HEK293 (cell line): Measurements from ENCODE around the gene CEMIP2.

Experiments used
- AEBP2 ChIP-seq: fragments of 450-650 bp; formaldehyde crosslinking; IDR thresholded peaks from 2 replicates; pipeline ENCODE4 v1.5.1; 2016; ENCODE audit warnings: missing biosample characterization, missing genetic modification characterization, borderline replicate concordance
- BCL6B ChIP-seq: fragments of 450-650 bp; formaldehyde crosslinking; IDR thresholded peaks from 2 replicates; pipeline ENCODE4 v1.5.1; 2017; ENCODE audit warnings: missing biosample characterization, missing genetic modification characterization
- YY1 ChIP-seq: fragments of 450-650 bp; formaldehyde crosslinking; IDR thresholded peaks from 2 replicates; pipeline ENCODE4 v1.5.1; 2018; ENCODE audit warnings: missing biosample characterization, missing genetic modification characterization
- ZBTB44 ChIP-seq: fragments of 450-650 bp; IDR thresholded peaks from 2 replicates; pipeline ENCODE4 v1.5.1; 2018; ENCODE audit warnings: missing biosample characterization, mild to moderate bottlenecking, missing genetic modification characterization
- ZNF16 ChIP-seq: fragments of 450-650 bp; formaldehyde crosslinking; IDR thresholded peaks from 2 replicates; pipeline ENCODE4 v1.5.1; 2016; ENCODE audit warnings: low read depth, missing biosample characterization, missing genetic modification characterization
- TF ChIP-seq, protein P1 (sequence below): fragments of 450-650 bp; formaldehyde crosslinking; IDR thresholded peaks from 2 replicates; pipeline ENCODE4 v1.5.1; 2016; ENCODE audit warnings: missing biosample characterization, missing genetic modification characterization
- TF ChIP-seq, protein P2 (sequence below): fragments of 450-650 bp; formaldehyde crosslinking; IDR thresholded peaks from 2 replicates; pipeline ENCODE4 v1.5.1; 2016; ENCODE audit warnings: missing biosample characterization, missing genetic modification characterization

DNA sequence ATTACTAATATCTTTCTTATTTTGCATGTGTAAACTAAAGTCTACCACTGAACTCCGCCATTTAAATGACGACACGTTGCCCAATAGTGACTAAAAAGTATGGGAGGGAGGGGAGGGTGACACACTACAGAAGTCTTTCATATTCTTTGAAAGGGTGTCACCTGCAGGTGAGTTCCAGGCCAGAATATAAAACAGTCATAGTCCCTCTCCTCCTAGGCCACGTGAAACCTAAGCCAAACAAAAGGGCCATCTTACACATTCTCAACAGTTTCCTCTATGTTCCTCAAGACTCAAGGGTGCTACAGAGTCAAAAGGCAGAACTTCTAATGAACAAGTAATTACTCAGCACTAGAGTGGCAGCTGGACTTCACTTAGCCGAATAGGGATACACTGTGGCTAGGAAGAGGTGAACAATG is 6.4 kb downstream of the CEMIP2 start:
- TF ChIP-seq, protein P1, sequence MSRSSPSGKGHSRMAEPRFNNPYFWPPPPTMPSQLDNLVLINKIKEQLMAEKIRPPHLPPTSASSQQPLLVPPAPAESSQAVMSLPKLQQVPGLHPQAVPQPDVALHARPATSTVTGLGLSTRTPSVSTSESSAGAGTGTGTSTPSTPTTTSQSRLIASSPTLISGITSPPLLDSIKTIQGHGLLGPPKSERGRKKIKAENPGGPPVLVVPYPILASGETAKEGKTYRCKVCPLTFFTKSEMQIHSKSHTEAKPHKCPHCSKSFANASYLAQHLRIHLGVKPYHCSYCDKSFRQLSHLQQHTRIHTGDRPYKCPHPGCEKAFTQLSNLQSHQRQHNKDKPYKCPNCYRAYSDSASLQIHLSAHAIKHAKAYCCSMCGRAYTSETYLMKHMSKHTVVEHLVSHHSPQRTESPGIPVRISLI = no peak
- TF ChIP-seq, protein P2, sequence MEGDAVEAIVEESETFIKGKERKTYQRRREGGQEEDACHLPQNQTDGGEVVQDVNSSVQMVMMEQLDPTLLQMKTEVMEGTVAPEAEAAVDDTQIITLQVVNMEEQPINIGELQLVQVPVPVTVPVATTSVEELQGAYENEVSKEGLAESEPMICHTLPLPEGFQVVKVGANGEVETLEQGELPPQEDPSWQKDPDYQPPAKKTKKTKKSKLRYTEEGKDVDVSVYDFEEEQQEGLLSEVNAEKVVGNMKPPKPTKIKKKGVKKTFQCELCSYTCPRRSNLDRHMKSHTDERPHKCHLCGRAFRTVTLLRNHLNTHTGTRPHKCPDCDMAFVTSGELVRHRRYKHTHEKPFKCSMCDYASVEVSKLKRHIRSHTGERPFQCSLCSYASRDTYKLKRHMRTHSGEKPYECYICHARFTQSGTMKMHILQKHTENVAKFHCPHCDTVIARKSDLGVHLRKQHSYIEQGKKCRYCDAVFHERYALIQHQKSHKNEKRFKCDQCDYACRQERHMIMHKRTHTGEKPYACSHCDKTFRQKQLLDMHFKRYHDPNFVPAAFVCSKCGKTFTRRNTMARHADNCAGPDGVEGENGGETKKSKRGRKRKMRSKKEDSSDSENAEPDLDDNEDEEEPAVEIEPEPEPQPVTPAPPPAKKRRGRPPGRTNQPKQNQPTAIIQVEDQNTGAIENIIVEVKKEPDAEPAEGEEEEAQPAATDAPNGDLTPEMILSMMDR (tag by site-specific recombination) = no peak
- TF ChIP-seq ZBTB44 (tag by site-specific recombination) = no peak
- TF ChIP-seq ZNF16 (tag by site-specific recombination) = no peak
- no peak for TF ChIP-seq BCL6B (tag by site-specific recombination)
- no peak for TF ChIP-seq YY1 (tag by site-specific recombination)
- TF ChIP-seq AEBP2 = no peak
